RKO (cell line): Measurements from ENCODE around the gene MORN4.
A peak's percentile ranks its signal among the peaks of the same experiment; 100 is the strongest.

Experiments used
- DNase-seq: peaks from one replicate; pipeline ENCODE4 v3.0.0-alpha.2; 2016; ENCODE audit warnings: low spot score

MORN4 gene

DNA sequence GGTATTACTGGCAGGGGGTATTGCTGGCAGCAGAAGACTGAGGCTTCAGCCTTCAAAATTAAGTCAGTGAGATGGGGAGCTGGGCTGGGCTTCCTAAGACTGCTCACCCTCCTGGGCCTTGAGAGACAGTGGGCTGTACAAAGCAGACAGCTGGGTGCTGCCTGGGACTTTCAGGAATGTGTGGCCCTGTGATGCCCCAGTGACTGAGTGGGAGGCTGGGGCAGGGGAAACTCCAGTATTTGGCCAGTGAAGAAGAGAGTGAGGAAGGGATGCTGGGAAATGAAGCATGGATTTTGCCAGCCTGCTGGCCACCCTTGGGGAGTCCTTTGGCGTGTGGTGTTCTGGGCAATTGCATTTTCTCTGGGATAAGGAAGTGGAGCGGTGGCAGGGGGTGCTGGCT lies 60.3 kb downstream of the MORN4 start:
- no peak for DNase-seq

- peak; percentile 75 for DNase-seq
Observed at GRCh38 chr10:97572214-97572989, 60.9 kb downstream of the MORN4 start, which contains the start of gene ANKRD2. Gene ANKRD2, plus strand, starts transcription at chr10:97572779. Its CDS starts 10 bp downstream, at chr10:97572789.

DNA sequence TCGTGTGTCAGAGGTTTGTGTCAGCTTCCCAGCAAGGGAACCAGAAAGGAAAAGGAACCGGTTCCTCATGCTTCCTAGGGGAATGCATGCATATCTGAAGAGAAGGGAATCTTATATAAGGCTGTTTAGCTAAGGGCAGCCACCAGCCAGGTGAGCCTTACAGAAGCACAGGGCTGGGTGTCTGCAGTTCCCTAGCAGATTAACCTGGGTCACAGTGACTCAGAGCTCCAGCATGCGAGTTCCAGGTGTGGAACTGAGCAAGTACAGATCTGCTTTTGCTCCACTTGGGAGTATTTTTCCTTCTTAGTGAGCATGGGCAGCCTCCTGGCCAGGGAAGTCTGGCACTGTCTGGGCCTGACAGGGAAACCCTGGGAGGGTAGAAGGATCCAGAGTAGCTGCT lies 61.7 kb downstream of the MORN4 start:
- no peak for DNase-seq

DNA sequence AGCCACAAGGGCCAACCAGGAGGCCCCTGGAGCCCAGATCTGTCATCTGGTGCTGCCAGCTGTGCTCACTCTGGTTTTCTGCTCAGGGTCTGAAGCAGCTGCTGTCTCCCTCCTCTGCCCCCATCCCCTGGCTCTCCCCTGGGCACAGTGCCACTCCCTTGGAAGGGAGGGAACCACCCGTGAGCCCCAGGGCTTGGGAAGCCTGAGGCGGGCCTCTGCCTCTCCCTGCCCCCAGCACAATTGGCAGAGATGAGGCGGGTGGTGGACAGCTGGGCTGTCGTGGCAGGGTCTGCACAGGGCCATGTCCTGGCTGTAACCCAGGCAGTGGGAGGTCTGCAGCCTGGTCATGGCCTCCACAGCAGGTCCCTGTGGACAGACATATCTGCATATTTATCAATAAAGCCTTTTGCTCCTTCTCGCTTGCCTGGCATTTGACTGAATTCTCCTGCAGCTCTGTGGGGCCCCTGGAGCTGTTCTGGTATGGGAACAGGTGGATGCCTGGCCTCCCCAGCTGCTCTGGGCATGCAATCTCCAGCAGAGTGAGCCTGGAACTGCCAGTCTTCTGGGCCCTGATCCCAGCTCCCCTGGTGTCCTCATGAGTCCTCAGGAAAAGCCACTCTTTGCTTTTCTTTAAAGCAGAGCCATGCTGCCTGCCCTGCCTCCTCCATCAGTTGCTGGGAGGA lies 62.4 kb downstream of the MORN4 start:
- no peak for DNase-seq

DNA sequence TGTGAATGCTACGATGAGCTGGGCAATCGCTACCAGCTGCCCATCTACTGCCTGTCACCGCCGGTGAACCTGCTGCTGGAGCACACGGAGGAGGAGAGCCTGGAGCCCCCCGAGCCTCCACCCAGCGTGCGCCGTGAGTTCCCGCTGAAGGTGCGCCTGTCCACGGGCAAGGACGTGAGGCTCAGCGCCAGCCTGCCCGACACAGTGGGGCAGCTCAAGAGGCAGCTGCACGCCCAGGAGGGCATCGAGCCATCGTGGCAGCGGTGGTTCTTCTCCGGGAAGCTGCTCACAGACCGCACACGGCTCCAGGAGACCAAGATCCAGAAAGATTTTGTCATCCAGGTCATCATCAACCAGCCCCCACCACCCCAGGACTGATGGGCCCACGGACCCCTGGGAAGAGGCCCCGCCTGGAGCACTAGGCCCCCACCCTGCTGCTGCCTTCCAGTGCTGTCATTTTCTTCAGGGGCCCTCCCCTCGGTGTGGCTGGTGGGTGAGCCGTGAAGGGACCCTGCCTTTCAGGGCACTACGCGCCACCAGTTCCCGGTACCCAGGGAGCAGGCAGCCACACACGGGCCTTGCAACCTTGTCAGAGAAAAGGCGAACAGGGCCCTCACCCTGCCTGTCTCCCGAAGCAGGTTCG lies 63.0 kb downstream of the MORN4 start:
- no peak for DNase-seq

DNA sequence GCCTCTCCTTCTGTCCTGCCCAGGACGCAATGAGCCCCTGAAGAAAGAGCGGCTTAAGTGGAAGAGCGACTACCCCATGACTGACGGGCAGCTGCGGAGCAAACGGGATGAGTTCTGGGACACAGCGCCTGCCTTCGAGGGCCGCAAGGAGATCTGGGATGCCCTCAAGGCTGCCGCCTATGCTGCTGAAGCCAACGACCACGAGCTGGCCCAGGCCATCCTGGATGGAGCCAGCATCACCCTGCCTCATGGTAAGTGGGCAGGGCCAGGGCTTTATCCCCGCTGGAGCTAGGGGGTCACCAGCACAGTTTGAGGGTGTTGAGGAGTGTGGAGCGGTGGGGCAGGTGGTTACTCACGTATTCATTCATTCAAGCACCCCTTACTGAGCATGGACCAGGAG lies 65.4 kb downstream of the MORN4 start:
- DNase-seq, result no peak

DNA sequence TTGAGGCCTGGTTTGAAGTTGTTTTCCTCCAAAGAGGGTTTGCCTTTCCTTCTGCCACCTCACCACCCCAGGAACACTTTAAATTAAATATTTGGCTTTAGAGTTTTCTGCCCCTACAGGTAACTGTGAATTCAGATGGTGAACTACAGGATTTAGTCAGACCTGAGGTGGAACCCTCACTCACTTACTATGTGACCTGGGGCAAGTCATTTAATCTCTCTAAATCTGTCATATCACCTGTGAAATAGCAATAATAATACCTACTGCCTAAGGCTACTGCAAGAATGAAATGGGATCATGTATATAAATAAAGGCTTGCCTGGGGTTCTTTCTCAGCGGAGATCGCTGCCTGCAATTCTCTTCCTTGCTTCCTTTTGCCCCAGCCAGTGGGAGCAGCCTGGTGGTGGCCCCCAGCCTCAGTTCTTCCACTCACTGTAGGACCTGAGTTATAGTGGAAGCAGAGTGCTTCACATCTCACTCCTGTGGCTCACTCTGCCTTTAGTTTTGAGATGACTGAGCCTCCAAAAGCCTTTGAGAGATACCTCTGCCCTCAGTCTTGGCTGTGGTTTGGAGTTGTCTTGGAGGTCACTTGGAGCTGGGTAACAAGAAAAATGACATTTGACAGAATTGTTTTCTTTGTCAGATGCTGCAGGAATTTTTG lies 66.8 kb downstream of the MORN4 start:
- DNase-seq, result no peak

DNA sequence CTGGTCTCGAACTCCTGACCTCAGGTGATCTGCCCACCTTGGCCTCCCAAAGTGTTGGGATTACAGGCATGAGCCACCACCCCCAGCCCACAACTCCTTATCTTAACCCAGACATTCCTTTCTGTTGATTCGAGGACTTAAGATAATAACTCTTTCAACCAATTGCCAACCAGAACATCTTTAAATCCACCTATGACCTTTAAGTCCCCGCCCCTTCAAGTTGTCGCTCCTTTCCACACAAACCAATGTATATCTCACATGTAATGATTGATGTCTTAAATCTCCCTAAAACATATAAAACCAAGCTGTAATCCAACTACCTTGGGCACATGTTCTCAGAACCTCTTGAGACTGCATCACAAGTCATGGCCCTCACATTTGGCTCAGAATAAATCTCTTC lies 68.5 kb downstream of the MORN4 start:
- no peak for DNase-seq
